Endothelial cell of umbilical vein (primary cell): ENCODE data around the gene SPRY1. TPM values are rescaled to one million over a fixed set of nuclear protein-coding genes. Genes with fewer than 3 reads are reported as not detected.

Experiments used
- BruUV-seq: library from RNA; stranded (reverse); fragments of 400-500 nt; replicated peaks from 2 replicates; lab custom pipeline; 2021; lab: Mats Ljungman, UMichigan
- CTCF ChIA-PET: fragments of 300-600, 350-600 bp; sonication (Branson Sonifier 250); formaldehyde crosslinking; loops from one replicate; lab custom pipeline; 2021; ENCODE audit warnings: antibody characterized with exemption, inconsistent platforms; lab: Charles Lee
- POLR2A ChIA-PET: fragments of 300-600, 350-600 bp; sonication (Branson Sonifier 250); formaldehyde crosslinking; loops from one replicate; lab custom pipeline; 2021; ENCODE audit warnings: antibody characterized with exemption, inconsistent platforms; lab: Charles Lee
- DNase-seq: peaks from one replicate; pipeline ENCODE4 v3.0.0-alpha.2; 2011; ENCODE audit warnings: low read depth, low spot score
- FAIRE-seq: peaks from 2 replicates; lab custom pipeline; 2011; peaks lifted over from hg19 to GRCh38; lab: Jason Lieb, UNC
- H2AFZ ChIP-seq: 2 replicates; pipeline ENCODE4 v1.6.0; 2012; ENCODE audit warnings: low read depth, low read length, control low read depth, inconsistent platforms
- H3K27ac ChIP-seq: 2 replicates; pipeline ENCODE4 v1.5.1; 2011; ENCODE audit warnings: low read depth, mild to moderate bottlenecking, control low read depth, low read length, moderate library complexity; ENCODE audit not compliant: insufficient read depth
- H3K27me3 ChIP-seq, 2 experiments: 2 replicates each; pipeline versions ENCODE4 v1.6.0 to v1.6.1; 2011; ENCODE audit warnings: low read length in 2 of 2, mixed read lengths in 1 of 2; ENCODE audit not compliant: control insufficient read depth in 2 of 2, insufficient read depth in 2 of 2
- H3K36me3 ChIP-seq, 2 experiments: 2 replicates in 1 of 2; 3 replicates in 1 of 2; pipeline ENCODE4 v1.5.1; 2011; ENCODE audit warnings: low read length in 2 of 2, mild to moderate bottlenecking in 1 of 2, moderate library complexity in 1 of 2; ENCODE audit not compliant: control insufficient read depth in 2 of 2, insufficient read depth in 2 of 2; ENCODE audit errors: extremely low read depth in 1 of 2
- H3K4me1 ChIP-seq: 3 replicates; pipeline ENCODE4 v1.5.1; 2011; ENCODE audit warnings: mild to moderate bottlenecking, low read length; ENCODE audit not compliant: control insufficient read depth, insufficient read depth; ENCODE audit errors: extremely low read depth
- H3K4me2 ChIP-seq: 2 replicates; pipeline ENCODE4 v1.6.1; 2011; ENCODE audit warnings: low read length, control low read depth, mixed read lengths; ENCODE audit not compliant: insufficient read depth
- H3K4me3 ChIP-seq, 3 experiments: fragments of 200-600 bp in 1 of 3; sonication (generic), shearing (Covaris generic) in 1 of 3; replicated peaks in 1 of 3; 2 replicates each; pipeline ENCODE4 v1.5.1; 2011 to 2016; ENCODE audit warnings: control low read depth in 3 of 3, low read length in 3 of 3, mild to moderate bottlenecking in 2 of 3, inconsistent platforms in 1 of 3, low read depth in 1 of 3, moderate library complexity in 1 of 3; ENCODE audit not compliant: insufficient read depth in 1 of 3
- H3K79me2 ChIP-seq: 2 replicates; pipeline ENCODE4 v1.6.0; 2012; ENCODE audit warnings: low read length, inconsistent platforms; ENCODE audit not compliant: control insufficient read depth, insufficient read depth
- H3K9ac ChIP-seq: replicated peaks from 2 replicates; pipeline ENCODE3; 2011; ENCODE audit warnings: low read length, control low read depth; ENCODE audit not compliant: insufficient read depth; ENCODE audit errors: extremely low read depth
- H3K9me1 ChIP-seq: replicated peaks from 3 replicates; pipeline ENCODE4 v1.6.0; 2011; ENCODE audit warnings: mild to moderate bottlenecking, low read length; ENCODE audit not compliant: control insufficient read depth, insufficient read depth; ENCODE audit errors: extremely low read depth
- H3K9me3 ChIP-seq: replicated peaks from 2 replicates; pipeline ENCODE4 v1.5.1; 2012; ENCODE audit warnings: low read length, inconsistent platforms; ENCODE audit not compliant: control insufficient read depth, insufficient read depth
- H4K20me1 ChIP-seq: replicated peaks from 2 replicates; pipeline ENCODE3; 2011; ENCODE audit warnings: mild to moderate bottlenecking, low read length; ENCODE audit not compliant: control insufficient read depth, insufficient read depth; ENCODE audit errors: extremely low read depth
- EZH2 ChIP-seq: IDR thresholded peaks from 2 replicates; pipeline ENCODE4 v1.6.1; 2012; ENCODE audit warnings: borderline replicate concordance, low read depth, mild to moderate bottlenecking, moderate library complexity, low read length, inconsistent platforms; ENCODE audit not compliant: severe bottlenecking
- FOS ChIP-seq: IDR thresholded peaks from 2 replicates; pipeline ENCODE4 v1.6.1; 2011; ENCODE audit warnings: mild to moderate bottlenecking, low read length, moderate library complexity, borderline replicate concordance; ENCODE audit not compliant: insufficient read depth
- GATA2 ChIP-seq: IDR thresholded peaks from 2 replicates; pipeline ENCODE4 v1.7.0; 2011; ENCODE audit warnings: low read depth, mild to moderate bottlenecking, moderate library complexity, mixed read lengths, low read length; ENCODE audit not compliant: insufficient read length, insufficient read depth
- JUN ChIP-seq: IDR thresholded peaks from 2 replicates; pipeline ENCODE4 v1.6.1; 2011; ENCODE audit warnings: borderline replicate concordance, low read depth; ENCODE audit not compliant: insufficient read length, insufficient read depth
- MAX ChIP-seq: IDR thresholded peaks from 2 replicates; pipeline ENCODE4 v1.6.1; 2011; ENCODE audit not compliant: insufficient read depth, insufficient read length
- MYC ChIP-seq: IDR thresholded peaks from one replicate; pipeline ENCODE4 v1.6.1; 2011; ENCODE audit warnings: mild to moderate bottlenecking, low read depth, low read length
- POLR2A ChIP-seq: IDR thresholded peaks from 2 replicates; pipeline ENCODE4 v1.6.1; 2012; ENCODE audit warnings: low read depth, mild to moderate bottlenecking, control low read depth, low read length
- POLR2AphosphoS5 ChIP-seq: IDR thresholded peaks from 2 replicates; pipeline ENCODE4 v1.6.1; 2012; ENCODE audit warnings: low read depth, mild to moderate bottlenecking, control low read depth, low read length, moderate library complexity; ENCODE audit not compliant: insufficient read depth
- dilution Hi-C: fragments of 300-500 bp; cut with MboI; formaldehyde crosslinking; loops from one replicate; pipeline ENCODE4 v1.15.0; 2019; ENCODE audit warnings: low sequenced_read_pairs; ENCODE audit not compliant: extremely low pct_ligation_motif_present
- intact Hi-C: fragments of 100-400 bp; cut with micrococcal nuclease; formaldehyde crosslinking; loops from one replicate; pipeline ENCODE4 v1.10.0; 2022
- polyA plus RNA-seq, 4 experiments: library from polyadenylated mRNA; depleted of rRNA in 3 of 4; stranded (reverse) in 3 of 4; unstranded in 1 of 4; fragments of >200 nt; gene quantifications; 2 replicates each; pipeline versions ENCODE4 v1.2.1 to v1.2.3, GENCODE V29; 2011 to 2012; ENCODE audit warnings: missing spikeins in 1 of 4
- total RNA-seq: library from RNA; stranded (reverse); gene quantifications from 2 replicates; pipeline ENCODE4 v1.2.3, GENCODE V29; 2021
- TF ChIP-seq, protein P1 (sequence below), 2 donors: IDR thresholded peaks; 1 replicate in 1 of 2; 2 replicates in 1 of 2; pipeline ENCODE4 v1.5.1; 2011; ENCODE audit warnings: low read length in 2 of 2, mild to moderate bottlenecking in 2 of 2, moderate library complexity in 2 of 2, control low read depth in 1 of 2, inconsistent platforms in 1 of 2, low read depth in 1 of 2; ENCODE audit not compliant: insufficient read depth in 1 of 2; ENCODE audit errors: extremely low read depth in 1 of 2

Gene SPRY1
- total and polyA plus RNA-seq, 2 donors (not counting 3 experiments of a cell fraction or from before 2014, with no cell fraction given): 14.1 to 43.7 TPM

DNA sequence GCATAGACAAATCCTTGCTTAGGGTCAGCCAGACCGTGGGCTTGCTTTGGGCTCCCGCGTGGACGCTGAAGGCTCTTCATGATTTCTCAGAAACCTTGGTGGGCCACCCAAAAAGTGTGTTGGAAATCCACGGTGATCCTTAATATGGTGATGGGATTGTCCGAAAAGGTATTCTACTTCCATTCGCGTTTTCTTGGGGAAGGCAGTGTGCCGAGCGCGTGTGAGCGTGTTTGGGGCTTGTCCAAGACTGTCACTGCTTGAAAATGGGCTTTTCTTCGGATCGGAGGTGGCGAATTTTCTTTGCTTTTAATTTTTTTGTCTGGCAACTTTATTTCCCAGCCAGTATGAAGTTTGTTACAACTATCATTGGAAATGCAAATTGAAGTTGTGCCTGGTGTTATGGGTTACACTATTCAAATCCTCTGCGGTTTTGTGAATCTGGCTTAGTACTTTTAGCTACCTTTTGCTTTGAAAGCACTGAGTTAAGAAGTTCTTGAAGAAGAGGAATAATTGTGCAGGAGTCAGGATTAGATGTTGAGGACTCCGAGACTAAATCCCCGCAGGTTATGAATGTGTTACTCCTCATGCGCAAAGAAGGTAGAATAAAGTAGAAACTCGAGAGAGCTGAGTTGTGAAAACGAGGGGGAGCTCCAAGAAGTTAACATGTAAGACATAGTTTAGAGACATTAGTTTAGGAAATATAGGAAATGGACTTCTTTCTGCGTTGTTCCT is 3.2 kb downstream of the SPRY1 start:
- Histone ChIP-seq H2AFZ (peak overlapping the region; percentile 17), H3K27me3 (no peaks in the 10 kb centered on the region), H3K4me3 (peak overlapping the region; percentile 35 to 84 (median 49)), H4K20me1 (no peaks in the 10 kb centered on the region), H3K9me1 (no peaks in the 10 kb centered on the region), H3K4me1 (peaks cover 8% of the 10 kb centered on the region), H3K4me2 (peak overlapping the region; percentile 83), H3K9ac (peak overlapping the region; percentile 84), H3K79me2 (peaks cover 14% of the 10 kb centered on the region), H3K9me3 (no peaks in the 10 kb centered on the region), H3K27ac (peak overlapping the region; percentile 53), H3K36me3 (peaks cover 8 to 9% of the 10 kb centered on the region in 2 experiments)
- dilution Hi-C loops (no loop called here), intact Hi-C loops (loop anchor here (1.0 to 5.0 kb wide), 11 partner anchors 19 to 863 kb away; no protein-coding TSS in a partner anchor)
- POLR2A ChIA-PET: no interaction called here
- FAIRE-seq: peak; percentile 35
- TSS peak; percentile 28 for BruUV-seq
- TF ChIP-seq, protein P1, sequence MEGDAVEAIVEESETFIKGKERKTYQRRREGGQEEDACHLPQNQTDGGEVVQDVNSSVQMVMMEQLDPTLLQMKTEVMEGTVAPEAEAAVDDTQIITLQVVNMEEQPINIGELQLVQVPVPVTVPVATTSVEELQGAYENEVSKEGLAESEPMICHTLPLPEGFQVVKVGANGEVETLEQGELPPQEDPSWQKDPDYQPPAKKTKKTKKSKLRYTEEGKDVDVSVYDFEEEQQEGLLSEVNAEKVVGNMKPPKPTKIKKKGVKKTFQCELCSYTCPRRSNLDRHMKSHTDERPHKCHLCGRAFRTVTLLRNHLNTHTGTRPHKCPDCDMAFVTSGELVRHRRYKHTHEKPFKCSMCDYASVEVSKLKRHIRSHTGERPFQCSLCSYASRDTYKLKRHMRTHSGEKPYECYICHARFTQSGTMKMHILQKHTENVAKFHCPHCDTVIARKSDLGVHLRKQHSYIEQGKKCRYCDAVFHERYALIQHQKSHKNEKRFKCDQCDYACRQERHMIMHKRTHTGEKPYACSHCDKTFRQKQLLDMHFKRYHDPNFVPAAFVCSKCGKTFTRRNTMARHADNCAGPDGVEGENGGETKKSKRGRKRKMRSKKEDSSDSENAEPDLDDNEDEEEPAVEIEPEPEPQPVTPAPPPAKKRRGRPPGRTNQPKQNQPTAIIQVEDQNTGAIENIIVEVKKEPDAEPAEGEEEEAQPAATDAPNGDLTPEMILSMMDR (IDR thresholded peaks at IDR 0.05; ENCODE audit: extremely low read depth in 1 of 2, insufficient read depth in 1 of 2, low read depth in 1 of 2, low read length in 2 of 2): no peak
- no peak for TF ChIP-seq POLR2AphosphoS5
- TF ChIP-seq FOS: no peak
- no peak for TF ChIP-seq MAX
- TF ChIP-seq JUN: no peak
- no peak for TF ChIP-seq EZH2
- no peak for TF ChIP-seq GATA2
- TF ChIP-seq MYC: no peak
- no peak for TF ChIP-seq POLR2A
- peak; percentile 42 for DNase-seq
- CTCF ChIA-PET: interaction anchor here (0.7 to 3.8 kb wide), 21 partner anchors 9 to 923 kb away, joined by 3 to 28 read pairs (median 3); no protein-coding TSS in a partner anchor
